Activated naive CD4-positive, alpha-beta T cell treated with anti-CD3 and anti-CD28 coated beads, Interleukin-2, amount 10 ng/mL, durations not matched to agents 7 days and 5 days (primary cell): ENCODE results near the gene ANO7.

Experiments
- CTCF ChIA-PET: fragments of 350-600 bp; sonication (Branson Sonifier 250); formaldehyde crosslinking; loops from one replicate; lab custom pipeline; 2021; ENCODE audit warnings: antibody characterized with exemption; lab: Charles Lee
- DNase-seq: peaks from one replicate; pipeline ENCODE4 v3.0.0-alpha.2; 2020
- H3K27ac Mint-ChIP-seq: one replicate; pipeline ENCODE4 v1.8.0; 2021; ENCODE audit warnings: mild to moderate bottlenecking, moderate library complexity, mixed read lengths
- H3K27me3 Mint-ChIP-seq: one replicate; pipeline ENCODE4 v1.8.0; 2021; ENCODE audit warnings: mild to moderate bottlenecking, mixed read lengths
- H3K36me3 Mint-ChIP-seq: one replicate; pipeline ENCODE4 v1.8.0; 2021; ENCODE audit warnings: mixed read lengths
- H3K4me1 Mint-ChIP-seq: one replicate; pipeline ENCODE4 v1.8.0; 2021; ENCODE audit warnings: mixed read lengths
- H3K4me3 Mint-ChIP-seq: one replicate; pipeline ENCODE4 v1.8.0; 2021; ENCODE audit warnings: mild to moderate bottlenecking, moderate library complexity, mixed read lengths
- H3K9me3 Mint-ChIP-seq: one replicate; pipeline ENCODE4 v1.8.0; 2021; ENCODE audit warnings: mixed read lengths

Gene ANO7

DNA sequence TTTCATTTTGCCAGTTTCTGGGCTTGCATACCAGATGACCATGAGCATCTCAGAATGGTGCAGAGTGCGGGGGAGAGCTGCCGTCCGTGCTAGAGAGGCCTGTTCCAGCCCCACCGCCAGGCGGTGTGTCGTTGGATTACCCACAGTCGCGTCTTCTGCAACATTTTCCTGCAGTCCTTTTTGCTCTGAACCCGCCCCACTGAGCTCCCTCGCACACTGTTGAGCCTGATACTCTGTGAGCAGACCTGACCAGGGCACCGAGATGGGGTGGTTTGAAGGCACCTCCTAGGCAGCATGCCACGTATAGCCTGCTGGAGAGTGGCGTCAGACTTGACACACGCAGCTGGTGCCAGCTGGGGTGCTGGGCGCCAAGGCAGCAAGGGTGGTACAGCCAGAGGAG lies 20.1 kb upstream of the ANO7 start:
- Mint-ChIP-seq H3K4me3 (no peak overlapping the region), H3K27me3 (no peaks in the 10 kb centered on the region), H3K36me3 (peaks cover 63% of the 10 kb centered on the region), H3K4me1 (no peaks in the 10 kb centered on the region), H3K9me3 (peaks cover 13% of the 10 kb centered on the region), H3K27ac (no peak overlapping the region)
- CTCF ChIA-PET, result no interaction called here
- DNase-seq, result no peak

DNA sequence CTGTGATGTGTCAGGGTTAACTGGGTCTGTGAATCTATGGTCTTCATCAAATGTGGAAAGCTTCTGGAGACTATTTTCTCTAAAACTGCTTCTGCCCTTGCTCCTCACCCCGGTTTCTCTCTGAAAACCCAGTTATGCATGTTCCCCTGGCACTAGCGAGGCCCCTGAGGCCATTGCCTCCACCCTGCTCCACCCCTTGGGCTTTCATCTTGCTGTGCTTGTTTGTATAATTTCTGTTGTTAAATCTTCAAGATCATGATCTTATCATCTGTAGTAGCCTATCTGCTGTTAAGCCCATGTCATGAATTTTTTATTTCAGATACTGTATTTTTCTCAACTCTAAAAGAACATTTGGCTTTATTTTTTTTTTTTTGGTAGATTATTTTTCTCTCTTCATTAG lies 14.9 kb upstream of the ANO7 start:
- H3K4me1 Mint-ChIP-seq, result no peaks in the 10 kb centered on the region
- peaks cover 13% of the 10 kb centered on the region for H3K9me3 Mint-ChIP-seq
- DNase-seq, result no peak
- H3K27ac Mint-ChIP-seq, result no peak overlapping the region
- no peaks in the 10 kb centered on the region for H3K27me3 Mint-ChIP-seq
- no peak overlapping the region for H3K4me3 Mint-ChIP-seq
- CTCF ChIA-PET, result no interaction called here
- H3K36me3 Mint-ChIP-seq, result peaks cover 55% of the 10 kb centered on the region

DNA sequence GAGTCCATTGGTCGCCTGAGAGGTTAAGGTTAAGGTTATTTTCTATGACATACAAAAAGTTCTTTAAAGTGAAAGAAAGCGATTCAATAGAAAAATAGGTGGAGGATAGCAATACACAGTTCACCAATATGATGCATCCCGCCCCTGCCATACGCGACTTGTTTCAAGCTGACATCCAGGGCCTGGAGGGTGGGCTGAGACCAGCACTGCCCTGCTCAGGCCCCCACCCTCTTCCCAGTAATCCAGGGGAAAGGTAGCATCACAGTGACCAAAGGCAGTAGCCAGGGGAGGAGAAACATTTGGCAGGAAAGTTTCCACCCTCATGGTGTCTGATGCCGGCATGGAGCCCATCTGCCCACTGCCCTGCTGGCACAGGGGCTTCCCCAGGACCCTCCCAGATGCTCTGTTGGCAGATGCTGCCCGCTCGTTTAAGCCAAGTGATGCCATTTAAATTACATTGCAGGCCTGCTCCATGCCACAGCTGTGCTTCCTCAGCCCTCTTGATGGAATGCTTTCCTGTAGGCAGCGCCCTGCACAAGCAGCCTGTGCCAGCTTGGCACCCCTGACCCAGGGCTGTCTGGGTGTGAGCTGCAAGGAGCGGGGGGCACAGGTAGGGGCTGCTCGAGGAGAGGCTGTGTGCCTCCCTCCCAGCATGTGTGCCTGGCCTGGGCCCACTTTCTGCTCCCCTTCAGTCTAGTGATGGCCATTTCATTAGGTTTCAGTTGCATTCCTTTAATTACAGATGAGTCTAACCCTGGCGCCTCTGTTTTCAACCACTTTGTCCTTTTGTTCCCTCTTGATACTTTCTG lies 10.7 kb upstream of the ANO7 start:
- Mint-ChIP-seq H3K4me3 (no peak overlapping the region), H3K36me3 (peaks cover 33% of the 10 kb centered on the region), H3K27ac (no peak overlapping the region), H3K4me1 (no peaks in the 10 kb centered on the region), H3K9me3 (no peaks in the 10 kb centered on the region), H3K27me3 (no peaks in the 10 kb centered on the region)
- CTCF ChIA-PET, result no interaction called here
- no peak for DNase-seq

DNA sequence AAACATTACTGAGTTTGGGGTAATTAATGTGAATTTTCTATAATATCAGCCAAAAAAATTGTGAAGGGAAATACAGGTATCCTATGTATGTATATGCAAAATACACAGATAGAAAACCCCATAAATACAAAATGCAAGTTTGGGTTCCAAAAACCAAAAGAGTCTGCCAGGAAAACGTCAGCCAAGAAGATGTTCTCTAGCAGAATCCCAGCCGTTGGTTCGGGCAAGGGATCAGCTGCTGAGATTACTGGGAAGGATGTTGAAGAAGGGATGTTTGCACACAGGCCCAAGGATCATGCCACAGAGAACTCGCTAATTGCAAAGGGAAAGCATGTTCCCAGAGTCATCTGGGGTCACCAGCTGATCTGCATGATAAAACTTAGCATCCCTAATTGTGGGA lies 9.5 kb upstream of the ANO7 start:
- Mint-ChIP-seq H3K27me3 (no peaks in the 10 kb centered on the region), H3K4me3 (no peak overlapping the region), H3K27ac (no peak overlapping the region), H3K36me3 (peaks cover 30% of the 10 kb centered on the region), H3K4me1 (no peaks in the 10 kb centered on the region), H3K9me3 (no peaks in the 10 kb centered on the region)
- CTCF ChIA-PET, result no interaction called here
- no peak for DNase-seq

DNA sequence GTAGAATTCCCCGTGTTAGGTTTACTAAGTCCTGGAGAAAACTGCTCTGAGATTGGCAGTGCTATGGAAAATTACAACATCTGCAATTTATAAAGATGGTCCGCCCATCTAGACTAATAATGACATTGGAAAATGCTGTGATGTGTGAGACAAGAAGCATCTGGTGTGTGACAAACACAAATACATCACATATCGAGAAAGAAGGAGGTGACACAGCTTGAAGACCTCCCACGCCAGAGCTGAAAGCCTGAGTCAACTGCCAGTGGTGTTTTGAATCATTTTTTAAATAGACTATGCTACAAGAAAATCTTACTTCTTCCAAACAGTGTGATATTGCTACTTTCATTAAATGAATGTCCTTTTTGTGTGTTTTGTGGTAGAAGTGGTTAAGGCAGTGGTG lies 8.6 kb upstream of the ANO7 start:
- CTCF ChIA-PET, result no interaction called here
- H3K4me3 Mint-ChIP-seq, result no peak overlapping the region
- H3K4me1 Mint-ChIP-seq, result no peaks in the 10 kb centered on the region
- no peak overlapping the region for H3K27ac Mint-ChIP-seq
- H3K9me3 Mint-ChIP-seq, result no peaks in the 10 kb centered on the region
- DNase-seq, result no peak
- H3K36me3 Mint-ChIP-seq, result peaks cover 26% of the 10 kb centered on the region
- H3K27me3 Mint-ChIP-seq, result no peaks in the 10 kb centered on the region

DNA sequence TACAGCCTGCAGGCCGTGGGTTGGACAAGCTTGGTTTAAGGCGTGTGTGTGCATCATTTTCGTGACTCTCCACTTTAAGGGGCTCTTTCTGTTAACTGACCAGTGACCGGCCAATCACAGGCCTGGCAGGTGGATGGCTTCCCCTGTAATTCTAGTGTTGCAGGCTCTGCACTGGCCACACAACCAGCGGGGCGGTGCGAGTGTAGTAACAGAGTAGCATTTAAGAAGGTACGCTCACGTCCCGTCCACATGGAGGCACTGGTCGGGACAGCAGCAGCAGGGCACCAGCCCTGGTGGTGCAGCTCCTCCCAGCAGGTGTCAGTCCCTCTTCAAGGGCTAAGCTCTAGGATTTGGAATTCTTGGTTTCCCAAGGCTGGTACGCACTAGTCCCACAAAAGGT lies 8.0 kb upstream of the ANO7 start:
- DNase-seq, result no peak
- Mint-ChIP-seq H3K36me3 (peaks cover 20% of the 10 kb centered on the region), H3K9me3 (no peaks in the 10 kb centered on the region), H3K27me3 (no peaks in the 10 kb centered on the region), H3K27ac (no peak overlapping the region), H3K4me3 (no peak overlapping the region), H3K4me1 (no peaks in the 10 kb centered on the region)
- CTCF ChIA-PET, result no interaction called here

DNA sequence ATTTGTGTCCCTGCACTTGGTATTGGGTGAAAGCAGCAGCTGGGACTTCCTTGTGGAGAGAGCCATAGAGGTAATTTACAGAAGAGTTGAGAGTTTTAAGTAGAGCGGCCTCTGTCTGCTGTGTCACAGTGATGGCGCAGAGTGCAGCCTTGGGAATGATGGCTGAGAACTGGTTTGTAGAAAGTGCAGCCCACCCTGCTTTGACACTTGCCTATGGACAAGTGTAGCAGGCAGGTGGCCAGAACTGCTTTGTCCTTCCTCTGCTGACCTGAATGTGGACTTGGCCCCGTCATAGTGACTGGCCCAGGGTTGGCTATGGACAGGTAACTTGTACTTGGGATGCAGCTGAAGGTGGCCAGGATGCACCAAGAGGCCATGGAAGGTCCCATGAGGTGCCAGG lies 6.4 kb upstream of the ANO7 start:
- H3K36me3 Mint-ChIP-seq, result peaks cover 18% of the 10 kb centered on the region
- no peaks in the 10 kb centered on the region for H3K27me3 Mint-ChIP-seq
- no peak for DNase-seq
- no peak overlapping the region for H3K27ac Mint-ChIP-seq
- H3K4me1 Mint-ChIP-seq, result no peaks in the 10 kb centered on the region
- CTCF ChIA-PET, result no interaction called here
- no peaks in the 10 kb centered on the region for H3K9me3 Mint-ChIP-seq
- H3K4me3 Mint-ChIP-seq, result no peak overlapping the region

DNA sequence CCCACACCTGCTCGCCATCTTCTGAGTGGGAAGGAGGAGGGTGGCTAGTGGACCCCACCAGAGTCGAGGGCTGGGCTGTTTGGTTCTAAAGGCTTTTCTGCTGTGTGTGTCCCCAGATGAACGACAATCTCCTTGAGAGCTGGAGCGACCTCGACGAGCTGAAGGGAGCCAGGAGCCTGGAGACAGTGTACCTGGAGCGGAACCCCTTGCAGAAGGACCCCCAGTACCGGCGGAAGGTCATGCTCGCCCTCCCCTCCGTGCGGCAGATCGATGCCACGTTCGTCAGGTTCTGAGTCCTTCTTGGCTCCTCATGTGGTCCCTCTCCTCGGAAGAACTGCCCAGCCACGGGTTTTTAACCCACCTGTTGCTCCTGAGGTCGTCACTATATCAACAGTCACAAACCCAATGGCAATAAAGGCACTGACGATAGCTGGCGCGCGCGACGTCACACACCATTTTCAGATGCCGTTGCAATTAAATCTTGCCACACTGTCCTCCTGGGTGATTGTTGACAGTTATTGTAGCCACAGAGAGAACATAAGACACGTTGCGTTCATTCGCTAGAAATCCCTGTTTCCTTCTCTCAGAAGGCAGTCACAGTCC lies 5.8 kb upstream of the ANO7 start:
- CTCF ChIA-PET, result no interaction called here

DNA sequence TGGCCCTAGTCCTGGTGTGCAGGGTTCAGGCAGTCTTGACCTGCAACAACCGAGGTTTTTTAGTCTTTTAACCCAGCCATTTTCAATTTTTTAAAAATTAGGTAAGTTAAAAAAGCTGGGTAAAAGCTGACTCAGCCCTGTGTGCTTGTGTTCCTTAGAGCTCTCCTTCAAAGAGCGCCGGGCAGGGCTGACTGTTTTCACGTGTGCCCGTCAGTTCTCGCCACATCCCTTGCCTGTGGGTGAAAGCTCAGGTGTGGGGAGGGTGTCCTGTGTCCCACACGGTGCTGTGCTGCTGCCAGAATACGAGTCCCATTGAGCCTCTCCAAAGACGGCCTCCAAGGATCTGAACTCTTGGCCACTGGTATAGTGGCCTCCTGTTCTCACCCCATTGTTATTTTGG lies 5.3 kb upstream of the ANO7 start:
- Mint-ChIP-seq H3K27me3 (no peaks in the 10 kb centered on the region), H3K4me3 (no peak overlapping the region), H3K9me3 (no peaks in the 10 kb centered on the region), H3K4me1 (no peaks in the 10 kb centered on the region), H3K27ac (no peak overlapping the region), H3K36me3 (peaks cover 18% of the 10 kb centered on the region)
- DNase-seq, result no peak
- CTCF ChIA-PET, result no interaction called here

More for the DNA sequence above, 5.8 kb upstream of the ANO7 start:
- no peak for DNase-seq
- Mint-ChIP-seq H3K4me1 (no peaks in the 10 kb centered on the region), H3K9me3 (no peaks in the 10 kb centered on the region), H3K4me3 (no peak overlapping the region), H3K36me3 (peaks cover 18% of the 10 kb centered on the region), H3K27ac (no peak overlapping the region), H3K27me3 (no peaks in the 10 kb centered on the region)

DNA sequence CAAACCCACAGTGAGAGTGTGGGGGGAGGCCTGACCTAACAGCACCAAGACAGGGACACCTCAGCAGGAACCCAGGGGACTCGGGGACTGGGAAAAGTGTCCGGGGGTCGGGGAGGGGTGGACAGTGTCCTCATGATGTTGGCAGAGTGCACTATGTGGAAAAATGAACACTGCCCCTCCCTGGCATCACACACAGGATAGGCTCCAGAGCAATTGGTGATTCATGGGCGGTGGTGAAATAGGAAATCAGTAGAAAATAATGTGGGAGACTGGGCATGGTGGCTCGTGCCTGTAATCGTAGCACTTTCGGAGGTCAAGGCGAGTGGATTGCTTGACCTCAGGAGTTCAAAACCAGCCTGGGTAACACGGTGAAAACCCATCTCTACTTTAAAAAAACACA lies 3.6 kb upstream of the ANO7 start:
- Mint-ChIP-seq H3K4me3 (no peak overlapping the region), H3K9me3 (no peaks in the 10 kb centered on the region), H3K36me3 (peaks cover 5% of the 10 kb centered on the region), H3K27ac (no peak overlapping the region), H3K4me1 (no peaks in the 10 kb centered on the region), H3K27me3 (no peaks in the 10 kb centered on the region)
- CTCF ChIA-PET, result no interaction called here
- DNase-seq, result no peak

DNA sequence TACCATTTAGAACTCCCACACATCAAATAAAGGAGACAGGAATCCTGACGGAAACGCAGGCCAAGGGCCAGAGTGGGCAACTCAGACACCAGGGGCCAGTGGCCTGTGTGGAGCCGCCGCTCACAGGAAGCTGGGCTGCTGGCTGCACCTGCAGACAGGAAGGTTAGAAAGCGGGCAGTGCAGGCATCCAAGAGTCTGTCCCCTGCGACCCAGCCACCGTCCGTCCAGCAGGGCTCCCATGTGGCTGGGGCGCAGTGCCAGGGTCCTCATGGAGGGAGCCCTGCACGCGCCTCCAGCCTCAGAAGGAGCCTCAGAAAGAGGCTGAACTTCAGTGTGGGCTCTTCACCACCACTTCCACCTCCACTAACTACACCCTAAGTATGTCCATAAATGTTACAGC lies 2.5 kb upstream of the ANO7 start:
- no peaks in the 10 kb centered on the region for H3K9me3 Mint-ChIP-seq
- CTCF ChIA-PET, result no interaction called here
- DNase-seq, result no peak
- H3K36me3 Mint-ChIP-seq, result peaks cover 2% of the 10 kb centered on the region
- no peaks in the 10 kb centered on the region for H3K4me1 Mint-ChIP-seq
- H3K4me3 Mint-ChIP-seq, result no peak overlapping the region
- H3K27ac Mint-ChIP-seq, result no peak overlapping the region
- no peaks in the 10 kb centered on the region for H3K27me3 Mint-ChIP-seq

DNA sequence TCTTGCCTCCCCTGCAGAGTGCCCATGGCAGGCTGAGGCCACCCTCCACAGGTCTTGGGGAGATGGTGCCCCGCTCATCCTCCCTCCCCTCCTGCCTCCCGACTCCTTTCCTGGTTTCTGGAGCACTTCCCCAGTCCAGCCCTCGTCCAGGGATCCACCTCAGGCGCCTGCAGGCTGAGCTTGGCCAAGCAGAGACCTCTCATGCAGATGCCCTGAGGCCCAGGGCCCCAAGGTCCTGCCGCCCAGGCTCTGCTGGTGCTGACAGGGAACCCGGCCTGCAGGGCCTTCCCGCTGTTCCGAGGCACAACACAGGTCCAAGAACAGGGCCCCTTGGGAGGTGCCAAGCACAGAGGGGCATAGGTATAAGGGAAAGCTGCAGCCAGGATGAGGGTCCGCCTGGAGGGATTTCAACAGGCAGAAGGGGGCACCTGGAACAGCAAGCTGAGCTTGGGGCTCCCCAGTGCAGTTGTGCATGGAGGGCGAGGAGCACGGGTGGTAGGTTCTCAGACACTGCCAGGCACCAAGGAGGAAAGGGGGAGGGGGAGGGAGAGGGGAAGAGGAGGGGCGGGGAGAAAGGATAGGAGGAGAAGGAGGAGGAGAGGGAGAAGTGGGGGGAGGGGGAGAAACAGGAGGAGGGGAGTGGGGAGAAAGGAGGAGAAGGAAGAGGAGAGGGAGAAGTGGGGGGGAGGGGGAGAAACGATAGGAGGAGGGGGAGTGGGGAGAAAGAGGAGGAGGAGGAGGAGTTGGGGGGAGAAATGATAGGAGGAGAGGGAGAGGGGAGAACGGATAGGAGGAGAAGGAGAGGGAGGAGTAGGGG lies 1.2 kb upstream of the ANO7 start:
- no peak for DNase-seq
- no peak overlapping the region for H3K27ac Mint-ChIP-seq
- H3K4me1 Mint-ChIP-seq, result no peaks in the 10 kb centered on the region
- peaks cover 2% of the 10 kb centered on the region for H3K36me3 Mint-ChIP-seq
- H3K27me3 Mint-ChIP-seq, result no peaks in the 10 kb centered on the region
- CTCF ChIA-PET, result no interaction called here
- H3K4me3 Mint-ChIP-seq, result no peak overlapping the region
- no peaks in the 10 kb centered on the region for H3K9me3 Mint-ChIP-seq

DNA sequence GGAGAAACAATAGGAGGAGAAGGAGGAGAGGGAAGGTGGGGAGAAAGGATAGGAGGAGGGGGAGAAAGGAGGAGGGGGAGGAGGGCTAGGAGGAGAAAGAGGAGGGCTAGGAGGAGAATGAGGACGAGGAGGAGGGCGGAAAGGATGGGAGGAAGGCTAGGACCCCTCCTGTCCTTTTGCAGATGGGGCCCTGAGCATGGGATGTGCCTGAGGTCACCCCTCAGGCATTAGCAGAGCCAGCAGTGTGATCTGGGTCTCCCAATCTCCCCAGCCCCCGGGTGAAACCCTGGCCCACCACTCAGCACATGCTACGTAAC lies 601 bp upstream of the ANO7 start:
- DNase-seq, result no peak
- H3K36me3 Mint-ChIP-seq, result peaks cover 2% of the 10 kb centered on the region
- CTCF ChIA-PET, result no interaction called here
- H3K27me3 Mint-ChIP-seq, result no peaks in the 10 kb centered on the region
- no peaks in the 10 kb centered on the region for H3K9me3 Mint-ChIP-seq
- H3K4me3 Mint-ChIP-seq, result no peak overlapping the region
- H3K27ac Mint-ChIP-seq, result no peak overlapping the region
- no peaks in the 10 kb centered on the region for H3K4me1 Mint-ChIP-seq

DNA sequence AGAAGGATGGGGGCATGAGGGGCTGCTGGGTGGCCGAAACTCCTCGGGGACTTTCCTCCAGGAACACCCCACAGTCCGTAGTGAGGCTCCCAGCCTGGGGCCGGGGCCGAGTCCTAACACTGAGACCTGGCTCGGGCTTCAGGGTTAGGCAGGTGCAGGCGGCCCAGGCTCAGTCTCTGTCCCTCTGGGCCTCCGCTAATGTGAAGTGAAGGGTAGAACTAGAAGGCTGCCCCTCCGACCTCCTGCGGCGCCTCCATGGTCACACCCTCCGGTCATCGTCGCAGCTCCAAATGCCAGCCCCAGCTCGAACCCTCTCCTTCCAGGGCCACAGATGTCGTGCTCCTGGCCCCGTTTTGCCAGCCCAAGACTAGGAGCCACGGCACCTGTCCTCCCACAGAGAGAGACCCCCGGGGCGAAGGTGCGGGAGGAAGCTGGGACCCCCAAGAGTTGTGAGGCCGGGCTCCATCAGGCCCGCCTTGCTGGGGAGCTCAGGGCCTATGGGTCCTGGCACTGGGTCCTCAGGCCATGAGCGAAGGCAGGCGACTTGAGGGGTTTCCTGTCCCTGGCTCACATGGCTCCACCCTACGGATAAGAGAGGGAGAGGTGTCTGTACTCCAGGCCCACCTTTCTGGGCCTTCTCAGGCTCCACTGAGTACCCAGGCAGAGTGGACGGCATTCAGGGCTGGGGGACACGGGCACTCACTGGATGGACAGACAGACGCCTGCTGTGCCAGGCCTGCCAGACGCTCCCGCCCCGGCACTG lies 797 bp downstream of the ANO7 start:
- Mint-ChIP-seq H3K36me3 (no peaks in the 10 kb centered on the region), H3K9me3 (no peaks in the 10 kb centered on the region), H3K27me3 (no peaks in the 10 kb centered on the region), H3K4me3 (no peak overlapping the region), H3K27ac (no peak overlapping the region), H3K4me1 (no peaks in the 10 kb centered on the region)
- no peak for DNase-seq
- CTCF ChIA-PET, result no interaction called here
